GM19043 (cell line): ENCODE data around the gene TTC3.
"Not testable (repeated sequence)": the region's sequence is repeated elsewhere in the genome, so short reads cannot be mapped to it uniquely, and the experiment has no call there.

ENCODE experiments used
- ATAC-seq: cut with Tn5 transposase; IDR thresholded peaks from one replicate; pipeline ENCODE4 v1.9.1; 2021; ENCODE audit warnings: low read depth; ENCODE audit not compliant: unreplicated experiment

TTC3 gene

GRCh38 chr21:37085726-37086125 is 12.7 kb downstream of the TTC3 start:
- ATAC-seq, result no peak

- no peak for ATAC-seq
These were observed 14.1 kb downstream of the TTC3 start for GRCh38 chr21:37087188-37087587.

- no peak for ATAC-seq
These were observed 15.2 kb downstream of the TTC3 start for GRCh38 chr21:37088186-37088735.

- no peak for ATAC-seq
These were observed 20.9 kb downstream of the TTC3 start for GRCh38 chr21:37093977-37094376.

GRCh38 chr21:37095821-37096220 is 22.8 kb downstream of the TTC3 start:
- no peak for ATAC-seq

- ATAC-seq, result no peak
These were observed 25.7 kb downstream of the TTC3 start for GRCh38 chr21:37098751-37099150.

- no peak for ATAC-seq
These were observed 27.3 kb downstream of the TTC3 start for GRCh38 chr21:37100316-37100715.

- ATAC-seq, result no peak
These were observed 28.3 kb downstream of the TTC3 start for GRCh38 chr21:37101384-37101783.

GRCh38 chr21:37102746-37103145 is 29.7 kb downstream of the TTC3 start:
- ATAC-seq, result not testable (repeated sequence)

- ATAC-seq, result no peak
These were observed 33.9 kb downstream of the TTC3 start for GRCh38 chr21:37106998-37107397.

- ATAC-seq, result not testable (repeated sequence)
These were observed 38.0 kb downstream of the TTC3 start for GRCh38 chr21:37111029-37111428.

- not testable (repeated sequence) for ATAC-seq
These were observed 41.2 kb downstream of the TTC3 start for GRCh38 chr21:37114301-37114700.

GRCh38 chr21:37116459-37116858 is 43.4 kb downstream of the TTC3 start:
- ATAC-seq, result not testable (repeated sequence)

- ATAC-seq, result no peak
These were observed 44.1 kb downstream of the TTC3 start for GRCh38 chr21:37117204-37117603.

GRCh38 chr21:37118187-37118826 is 45.3 kb downstream of the TTC3 start:
- no peak for ATAC-seq

- no peak for ATAC-seq
These were observed 46.6 kb downstream of the TTC3 start for GRCh38 chr21:37119421-37120218.

- no peak for ATAC-seq
These were observed 55.0 kb downstream of the TTC3 start for GRCh38 chr21:37128076-37128475.

- ATAC-seq, result no peak
These were observed 57.9 kb downstream of the TTC3 start for GRCh38 chr21:37130971-37131370.

- ATAC-seq, result no peak
These were observed 63.2 kb downstream of the TTC3 start for GRCh38 chr21:37136261-37136660.

- ATAC-seq, result no peak
These were observed 63.7 kb downstream of the TTC3 start for GRCh38 chr21:37136744-37137143.

GRCh38 chr21:37139154-37139553 is 66.1 kb downstream of the TTC3 start:
- no peak for ATAC-seq

GRCh38 chr21:37139902-37140301 is 66.8 kb downstream of the TTC3 start:
- ATAC-seq, result no peak
